H9 (cell line): ENCODE data around the gene PLSCR5. TPM values are rescaled to one million over a fixed set of nuclear protein-coding genes. Genes with fewer than 3 reads are reported as not detected.

Experiments
- DNase-seq: peaks from one replicate; pipeline ENCODE4 v3.0.0-alpha.2; 2017
- H2AFZ ChIP-seq: one replicate; pipeline ENCODE4 v1.6.1; 2013; ENCODE audit warnings: mild to moderate bottlenecking, low read length, control low read depth, moderate library complexity
- H2AK5ac ChIP-seq: 2 replicates; pipeline ENCODE4 v1.6.1; 2013; ENCODE audit warnings: low read length, control low read depth, mixed read lengths; ENCODE audit not compliant: insufficient read length
- H2BK120ac ChIP-seq: one replicate; pipeline ENCODE4 v1.6.1; 2013; ENCODE audit warnings: low read depth, mild to moderate bottlenecking, low read length, control low read depth, inconsistent platforms; ENCODE audit not compliant: poor library complexity, severe bottlenecking
- H2BK12ac ChIP-seq: 2 replicates; pipeline ENCODE4 v1.6.1; 2013; ENCODE audit warnings: low read length, control low read depth, mixed read lengths, low read depth; ENCODE audit not compliant: insufficient read length
- H2BK15ac ChIP-seq: 2 replicates; pipeline ENCODE4 v1.6.1; 2013; ENCODE audit warnings: low read depth, low read length, control low read depth
- H2BK20ac ChIP-seq: one replicate; pipeline ENCODE4 v1.6.1; 2013; ENCODE audit warnings: low read depth, mild to moderate bottlenecking, low read length, control low read depth, inconsistent platforms; ENCODE audit not compliant: poor library complexity, severe bottlenecking
- H2BK5ac ChIP-seq: 2 replicates; pipeline ENCODE4 v1.6.1; 2013; ENCODE audit warnings: low read length, control low read depth, mixed read lengths; ENCODE audit not compliant: insufficient read length
- H3K14ac ChIP-seq: 2 replicates; pipeline ENCODE4 v1.6.1; 2013; ENCODE audit warnings: low read length, control low read depth; ENCODE audit not compliant: insufficient read depth
- H3K18ac ChIP-seq: 2 replicates; pipeline ENCODE4 v1.6.1; 2013; ENCODE audit warnings: low read depth, mild to moderate bottlenecking, mixed read lengths, low read length, control low read depth; ENCODE audit not compliant: insufficient read length
- H3K23ac ChIP-seq: 2 replicates; pipeline ENCODE4 v1.6.1; 2013; ENCODE audit warnings: low read length, control low read depth, mixed read lengths, low read depth; ENCODE audit not compliant: insufficient read length
- H3K23me2 ChIP-seq: 2 replicates; pipeline ENCODE4 v1.6.1; 2013; ENCODE audit warnings: low read depth, mild to moderate bottlenecking, mixed read lengths, low read length, control low read depth; ENCODE audit not compliant: insufficient read length, poor library complexity, severe bottlenecking
- H3K27ac ChIP-seq: 2 replicates; pipeline ENCODE4 v1.5.1; 2013; ENCODE audit warnings: low read length, control low read depth, mixed read lengths, low read depth; ENCODE audit not compliant: insufficient read length
- H3K27me3 ChIP-seq: 2 replicates; pipeline ENCODE4 v1.6.1; 2013; ENCODE audit warnings: low read length, control low read depth, inconsistent platforms; ENCODE audit not compliant: insufficient read depth
- H3K4ac ChIP-seq: 2 replicates; pipeline ENCODE4 v1.6.1; 2013; ENCODE audit warnings: low read depth, mild to moderate bottlenecking, control low read depth, inconsistent platforms, low read length, moderate library complexity
- H3K4me1 ChIP-seq: 2 replicates; pipeline ENCODE4 v1.6.1; 2013; ENCODE audit warnings: low read length, control low read depth, inconsistent platforms; ENCODE audit not compliant: insufficient read depth
- H3K4me2 ChIP-seq: 2 replicates; pipeline ENCODE4 v1.6.1; 2013; ENCODE audit warnings: low read length, control low read depth, mixed read lengths; ENCODE audit not compliant: insufficient read length, insufficient read depth
- H3K56ac ChIP-seq: 2 replicates; pipeline ENCODE4 v1.6.1; 2013; ENCODE audit warnings: low read depth, mild to moderate bottlenecking, mixed read lengths, low read length, control low read depth; ENCODE audit not compliant: insufficient read length
- H3K79me1 ChIP-seq: 2 replicates; pipeline ENCODE4 v1.6.1; 2013; ENCODE audit warnings: low read depth, mild to moderate bottlenecking, moderate library complexity, low read length, control low read depth, inconsistent platforms; ENCODE audit not compliant: insufficient read depth, poor library complexity, severe bottlenecking
- H3K79me2 ChIP-seq: 2 replicates; pipeline ENCODE4 v1.6.1; 2013; ENCODE audit warnings: low read length, control low read depth, inconsistent platforms; ENCODE audit not compliant: insufficient read depth
- H3K9ac ChIP-seq: 2 replicates; pipeline ENCODE4 v1.6.1; 2013; ENCODE audit warnings: low read length, control low read depth, mixed read lengths; ENCODE audit not compliant: insufficient read length; ENCODE audit errors: extremely low read depth
- H3K9me3 ChIP-seq: one replicate; pipeline ENCODE4 v1.6.1; 2013; ENCODE audit warnings: low read depth, low read length, inconsistent platforms; ENCODE audit not compliant: control insufficient read depth
- H3T11ph ChIP-seq: one replicate; pipeline ENCODE4 v1.6.1; 2013; ENCODE audit warnings: mild to moderate bottlenecking, low read length, control low read depth, inconsistent platforms
- H4K20me1 ChIP-seq: one replicate; pipeline ENCODE4 v1.6.1; 2013; ENCODE audit not compliant: control insufficient read depth, insufficient read length, insufficient read depth
- H4K5ac ChIP-seq: 2 replicates; pipeline ENCODE4 v1.6.1; 2013; ENCODE audit warnings: low read depth, mild to moderate bottlenecking, mixed read lengths, low read length, control low read depth; ENCODE audit not compliant: insufficient read length
- H4K8ac ChIP-seq: replicated peaks from 2 replicates; pipeline ENCODE4 v1.6.1; 2013; ENCODE audit warnings: low read length, control low read depth, mixed read lengths, low read depth; ENCODE audit not compliant: insufficient read length
- H4K91ac ChIP-seq: 2 replicates; pipeline ENCODE4 v1.6.1; 2013; ENCODE audit warnings: low read depth, mild to moderate bottlenecking, moderate library complexity, mixed read lengths, low read length, control low read depth; ENCODE audit not compliant: insufficient read length
- H3K27ac Mint-ChIP-seq, 3 experiments: 2 replicates in 2 of 3; 3 replicates in 1 of 3; pipeline ENCODE4 v1.8.0; 2020 to 2021; ENCODE audit warnings: mixed read lengths in 3 of 3, mild to moderate bottlenecking in 1 of 3, moderate library complexity in 1 of 3
- H3K27me3 Mint-ChIP-seq: 2 replicates; pipeline ENCODE4 v1.8.0; 2021; ENCODE audit warnings: low read depth, mild to moderate bottlenecking, moderate library complexity, mixed read lengths
- H3K36me3 Mint-ChIP-seq, 3 experiments: 2 replicates in 2 of 3; 3 replicates in 1 of 3; pipeline ENCODE4 v1.8.0; 2020 to 2021; ENCODE audit warnings: low read depth in 3 of 3, mixed read lengths in 3 of 3; ENCODE audit not compliant: insufficient read depth in 1 of 3
- H3K4me1 Mint-ChIP-seq, 2 experiments: 2 replicates each; pipeline ENCODE4 v1.8.0; 2020; ENCODE audit warnings: mixed read lengths in 2 of 2
- H3K4me3 Mint-ChIP-seq, 2 experiments: 2 replicates in 1 of 2; 3 replicates in 1 of 2; pipeline ENCODE4 v1.8.0; 2020 to 2021; ENCODE audit warnings: mild to moderate bottlenecking in 2 of 2, mixed read lengths in 2 of 2, moderate library complexity in 1 of 2
- H3K9me3 Mint-ChIP-seq, 2 experiments: 2 replicates in 1 of 2; 3 replicates in 1 of 2; pipeline ENCODE4 v1.8.0; 2020; ENCODE audit warnings: mild to moderate bottlenecking in 2 of 2, mixed read lengths in 2 of 2, moderate library complexity in 1 of 2
- total RNA-seq: library from RNA; stranded (reverse); gene quantifications from 2 replicates; pipeline ENCODE4 v1.2.1, GENCODE V29; 2021
- TF ChIP-seq, protein P1 (sequence below): fragments of 200-600 bp; sonication (generic); conservative IDR thresholded peaks from 3 replicates; pipeline ENCODE4 v1.8.0; 2021; ENCODE audit warnings: antibody characterized with exemption, mild to moderate bottlenecking

The PLSCR5 gene
- total RNA-seq, 1 experiment from 2014 or later: not detected

GRCh38 chr3:146621723-146622122, 16.6 kb upstream of the PLSCR5 start:
- no peak overlapping the region for H3K23ac ChIP-seq
- no peak overlapping the region for H4K8ac ChIP-seq
- no peak overlapping the region for H3K9ac ChIP-seq
- no peaks in the 10 kb centered on the region for H3K9me3 Mint-ChIP-seq
- H3K27me3 Mint-ChIP-seq: no peaks in the 10 kb centered on the region
- H2BK20ac ChIP-seq: no peak overlapping the region
- H3K4me1 ChIP-seq: no peaks in the 10 kb centered on the region
- no peak overlapping the region for H3K18ac ChIP-seq
- no peak overlapping the region for H2AK5ac ChIP-seq
- no peak overlapping the region for H2BK120ac ChIP-seq
- H3K14ac ChIP-seq: no peak overlapping the region
- no peak overlapping the region for H2BK12ac ChIP-seq
- H3K36me3 Mint-ChIP-seq: no peaks in the 10 kb centered on the region
- H3K56ac ChIP-seq: no peak overlapping the region
- no peaks in the 10 kb centered on the region for H3K9me3 ChIP-seq
- no peak overlapping the region for H3K4ac ChIP-seq
- H3K27ac ChIP-seq: no peak overlapping the region
- TF ChIP-seq, protein P1, sequence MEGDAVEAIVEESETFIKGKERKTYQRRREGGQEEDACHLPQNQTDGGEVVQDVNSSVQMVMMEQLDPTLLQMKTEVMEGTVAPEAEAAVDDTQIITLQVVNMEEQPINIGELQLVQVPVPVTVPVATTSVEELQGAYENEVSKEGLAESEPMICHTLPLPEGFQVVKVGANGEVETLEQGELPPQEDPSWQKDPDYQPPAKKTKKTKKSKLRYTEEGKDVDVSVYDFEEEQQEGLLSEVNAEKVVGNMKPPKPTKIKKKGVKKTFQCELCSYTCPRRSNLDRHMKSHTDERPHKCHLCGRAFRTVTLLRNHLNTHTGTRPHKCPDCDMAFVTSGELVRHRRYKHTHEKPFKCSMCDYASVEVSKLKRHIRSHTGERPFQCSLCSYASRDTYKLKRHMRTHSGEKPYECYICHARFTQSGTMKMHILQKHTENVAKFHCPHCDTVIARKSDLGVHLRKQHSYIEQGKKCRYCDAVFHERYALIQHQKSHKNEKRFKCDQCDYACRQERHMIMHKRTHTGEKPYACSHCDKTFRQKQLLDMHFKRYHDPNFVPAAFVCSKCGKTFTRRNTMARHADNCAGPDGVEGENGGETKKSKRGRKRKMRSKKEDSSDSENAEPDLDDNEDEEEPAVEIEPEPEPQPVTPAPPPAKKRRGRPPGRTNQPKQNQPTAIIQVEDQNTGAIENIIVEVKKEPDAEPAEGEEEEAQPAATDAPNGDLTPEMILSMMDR: no peak
- no peak for DNase-seq
- H4K20me1 ChIP-seq: no peaks in the 10 kb centered on the region
- H4K91ac ChIP-seq: no peak overlapping the region
- H3K79me1 ChIP-seq: no peaks in the 10 kb centered on the region
- H3K79me2 ChIP-seq: no peaks in the 10 kb centered on the region
- no peak overlapping the region for H3T11ph ChIP-seq
- H3K4me1 Mint-ChIP-seq: 0 out of 4 replicates have a peak, but pooled peaks cover 0 to 4% of the 10 kb centered on the region in 2 experiments
- H3K4me3 Mint-ChIP-seq: no peak overlapping the region
- H3K23me2 ChIP-seq: no peaks in the 10 kb centered on the region
- H4K5ac ChIP-seq: no peak overlapping the region
- H3K27me3 ChIP-seq: no peaks in the 10 kb centered on the region
- no peak overlapping the region for H3K4me2 ChIP-seq
- no peak overlapping the region for H2BK5ac ChIP-seq
- no peak overlapping the region for H2BK15ac ChIP-seq
- H2AFZ ChIP-seq: no peak overlapping the region
- H3K27ac Mint-ChIP-seq: no peak overlapping the region
